HepG2 (cell line): ENCODE measurements around the gene ACAA2. TPM values are rescaled to one million over a fixed set of nuclear protein-coding genes. Genes with fewer than 3 reads are reported as not detected.

Experiments
- ATAC-seq: fragments of 200-7000 bp; cut with Tn5 transposase; 3 replicates; pipeline ENCODE4 v1.9.1; 2020; ENCODE audit warnings: mild to moderate bottlenecking, moderate library complexity
- BruUV-seq: library from RNA; stranded (reverse); fragments of 400-500 nt; replicated peaks from 2 replicates; lab custom pipeline; 2021; lab: Mats Ljungman, UMichigan
- CTCF ChIA-PET: fragments of 300-600 bp; formaldehyde crosslinking; extraction: SDS; loops from one replicate; lab custom pipeline; 2021; ENCODE audit warnings: low total read pairs, inconsistent platforms, low intra/inter-chr PET ratio; lab: Yijun Ruan, JAX
- POLR2A ChIA-PET: fragments of 350-600 bp; sonication (Branson Sonifier 250); formaldehyde crosslinking; loops from one replicate; lab custom pipeline; 2020; ENCODE audit warnings: antibody characterized with exemption, inconsistent platforms; lab: Yijun Ruan, JAX
- DNase-seq: peaks from one replicate; pipeline ENCODE4 v3.0.0-alpha.2; 2015; ENCODE audit warnings: low spot score
- FAIRE-seq: peaks from 3 replicates; lab custom pipeline; 2011; peaks lifted over from hg19 to GRCh38; lab: Jason Lieb, UNC
- H2AFZ ChIP-seq: one replicate; pipeline ENCODE4 v1.6.1; 2011; ENCODE audit warnings: low read length, inconsistent platforms
- H3K27ac ChIP-seq: fragments of 300-600 bp; 3 replicates; pipeline ENCODE4 v1.8.0; 2011; ENCODE audit warnings: mixed run types, mild to moderate bottlenecking, mixed read lengths, low read length, inconsistent platforms; ENCODE audit not compliant: insufficient read depth; ENCODE audit errors: extremely low read length
- H3K27me3 ChIP-seq, 2 experiments: fragments of 200-600 bp in 1 of 2; 2 replicates in 1 of 2; 3 replicates in 1 of 2; pipeline versions ENCODE4 v1.6.0 to v1.8.0; 2011; ENCODE audit warnings: low read length in 2 of 2, mild to moderate bottlenecking in 2 of 2, moderate library complexity in 2 of 2, inconsistent platforms in 1 of 2; ENCODE audit not compliant: insufficient read depth in 2 of 2, control insufficient read depth in 1 of 2
- H3K36me3 ChIP-seq, 2 experiments: fragments of 200-600 bp in 1 of 2; replicated peaks in 1 of 2; 2 replicates in 1 of 2; 3 replicates in 1 of 2; pipeline versions ENCODE4 v1.5.1 to v1.8.0; 2011; ENCODE audit warnings: low read length in 2 of 2, inconsistent platforms in 1 of 2; ENCODE audit not compliant: insufficient read depth in 2 of 2, control insufficient read depth in 1 of 2
- H3K4me1 ChIP-seq: 2 replicates; pipeline ENCODE4 v1.5.1; 2012; ENCODE audit warnings: low read length, inconsistent platforms; ENCODE audit not compliant: insufficient read depth
- H3K4me2 ChIP-seq: 2 replicates; pipeline ENCODE4 v1.6.0; 2011; ENCODE audit warnings: low read depth, low read length, inconsistent platforms
- H3K4me3 ChIP-seq, 3 experiments: fragments of 200-600 bp in 1 of 3; sonication (generic), shearing (Covaris generic) in 1 of 3; replicated peaks in 1 of 3; 2 replicates each; pipeline ENCODE4 v1.5.1; 2011 to 2016; ENCODE audit warnings: low read length in 3 of 3, inconsistent platforms in 2 of 3, low read depth in 2 of 3, mild to moderate bottlenecking in 2 of 3, control low read depth in 1 of 3, mixed read lengths in 1 of 3; ENCODE audit not compliant: insufficient read depth in 1 of 3
- H3K79me2 ChIP-seq: one replicate; pipeline ENCODE4 v1.6.1; 2011; ENCODE audit warnings: low read length, inconsistent platforms; ENCODE audit not compliant: insufficient read depth
- H3K9ac ChIP-seq: 2 replicates; pipeline ENCODE4 v1.6.0; 2011; ENCODE audit warnings: mild to moderate bottlenecking, low read depth, low read length, inconsistent platforms; ENCODE audit not compliant: insufficient read depth
- H3K9me3 ChIP-seq: 2 replicates; pipeline ENCODE4 v1.5.1; 2012; ENCODE audit warnings: mild to moderate bottlenecking, low read length
- H4K20me1 ChIP-seq: 2 replicates; pipeline ENCODE4 v1.6.0; 2011; ENCODE audit warnings: inconsistent platforms, mild to moderate bottlenecking, low read length, moderate library complexity; ENCODE audit not compliant: insufficient read depth
- AKAP8 ChIP-seq: sonication (generic); formaldehyde crosslinking; IDR thresholded peaks from 2 replicates; pipeline ENCODE4 v1.5.1; 2020; ENCODE audit warnings: mild to moderate bottlenecking, missing genetic modification reagents
- ATAD3A ChIP-seq: sonication (generic); formaldehyde crosslinking; IDR thresholded peaks from 2 replicates; pipeline ENCODE4 v1.4.0; 2020; ENCODE audit warnings: missing genetic modification reagents
- CHD4 ChIP-seq: fragments of 200-600 bp; sonication (generic); IDR thresholded peaks from 2 replicates; pipeline ENCODE4 v1.7.0; 2017; ENCODE audit warnings: mild to moderate bottlenecking, low read length, borderline replicate concordance
- FOXM1 ChIP-seq: sonication (generic); formaldehyde crosslinking; IDR thresholded peaks from 2 replicates; pipeline ENCODE4 v1.5.0; 2020; ENCODE audit warnings: missing genetic modification reagents
- GABPA ChIP-seq, 2 experiments: IDR thresholded peaks; 2 replicates each; pipeline ENCODE4 v1.6.1; 2011 to 2016; ENCODE audit warnings: low read depth in 2 of 2, low read length in 1 of 2, missing biosample characterization in 1 of 2, missing genetic modification characterization in 1 of 2
- HDAC2 ChIP-seq: sonication (generic); formaldehyde crosslinking; IDR thresholded peaks from 2 replicates; pipeline ENCODE4 v1.4.0; 2020; ENCODE audit warnings: missing genetic modification reagents
- HDAC6 ChIP-seq: fragments of 200-600 bp; sonication (generic); IDR thresholded peaks from 2 replicates; pipeline ENCODE4 v1.7.0; 2017; ENCODE audit warnings: mild to moderate bottlenecking, antibody characterized with exemption, low read length, low read depth
- MYC ChIP-seq: sonication (generic); formaldehyde crosslinking; IDR thresholded peaks from 2 replicates; pipeline ENCODE4 v1.9.0; 2021; ENCODE audit warnings: missing genetic modification reagents, borderline replicate concordance
- PAX8 ChIP-seq: sonication (generic); formaldehyde crosslinking; IDR thresholded peaks from 2 replicates; pipeline ENCODE4 v1.8.0; 2022; ENCODE audit warnings: mild to moderate bottlenecking, missing genetic modification reagents, borderline replicate concordance
- PHF20 ChIP-seq: sonication (generic); formaldehyde crosslinking; IDR thresholded peaks from 2 replicates; pipeline ENCODE4 v1.5.0; 2020; ENCODE audit warnings: mild to moderate bottlenecking, missing genetic modification reagents
- RAD21 ChIP-seq: fragments of 450-650 bp; formaldehyde crosslinking; IDR thresholded peaks from 2 replicates; pipeline ENCODE4 v1.5.0; 2020; ENCODE audit warnings: mild to moderate bottlenecking
- ZBTB42 ChIP-seq: sonication (generic); formaldehyde crosslinking; IDR thresholded peaks from 2 replicates; pipeline ENCODE4 v1.5.0; 2020; ENCODE audit warnings: mild to moderate bottlenecking, missing genetic modification reagents
- ZFAT ChIP-seq: sonication (generic); formaldehyde crosslinking; conservative IDR thresholded peaks from 2 replicates; pipeline ENCODE4 v1.8.1; 2023; ENCODE audit warnings: missing genetic modification reagents, inconsistent platforms
- ZNF350 ChIP-seq: sonication (generic); formaldehyde crosslinking; IDR thresholded peaks from 2 replicates; pipeline ENCODE4 v1.4.0; 2020; ENCODE audit warnings: mild to moderate bottlenecking, low read depth, missing genetic modification reagents, borderline replicate concordance
- ZNF362 ChIP-seq: sonication (generic); formaldehyde crosslinking; IDR thresholded peaks from 2 replicates; pipeline ENCODE4 v1.4.0; 2020; ENCODE audit warnings: missing genetic modification reagents, mild to moderate bottlenecking, borderline replicate concordance
- ZNF441 ChIP-seq: sonication (generic); formaldehyde crosslinking; IDR thresholded peaks from 2 replicates; pipeline ENCODE4 v1.7.0; 2021; ENCODE audit warnings: missing genetic modification reagents, borderline replicate concordance
- ZNF549 ChIP-seq: sonication (generic); formaldehyde crosslinking; IDR thresholded peaks from 2 replicates; pipeline ENCODE4 v1.5.0; 2020; ENCODE audit warnings: missing genetic modification reagents
- ZNF773 ChIP-seq: sonication (generic); formaldehyde crosslinking; IDR thresholded peaks from 2 replicates; pipeline ENCODE4 v1.4.0; 2020; ENCODE audit warnings: missing genetic modification reagents, borderline replicate concordance
- WGBS: methylation state at CpG from one replicate; pipeline ENCODE4 v1.1.6; 2017; ENCODE audit warnings: low lambda C conversion rate; 5-methylcytosine and 5-hydroxymethylcytosine counted together
- in situ Hi-C: cut with HindIII; loops from 2 replicates; pipeline ENCODE4 v1.10.0; 2017; ENCODE audit warnings: low pct_unique_long_range_greater_than_20kb; ENCODE audit not compliant: extremely low pct_ligation_motif_present
- intact Hi-C: fragments of 100-400 bp; cut with micrococcal nuclease; formaldehyde crosslinking; loops from one replicate; pipeline ENCODE4 v1.10.0; 2022; ENCODE audit not compliant: unreplicated experiment
- polyA plus RNA-seq, 8 experiments: library from polyadenylated mRNA; depleted of rRNA in 3 of 8; stranded (reverse) in 7 of 8; unstranded in 1 of 8; fragments of >200 nt; fragmentation: Illumina TruSeq in 4 of 8; extraction: Trizol in 4 of 8; gene quantifications; 2 replicates each; pipeline versions ENCODE4 v1.2.1 to v1.2.3, GENCODE V29; 2011 to 2016; ENCODE audit warnings: low read depth in 4 of 8, missing spikeins in 1 of 8, mixed read lengths in 1 of 8; ENCODE audit not compliant: insufficient read depth in 1 of 8
- total RNA-seq, 5 experiments: library from RNA; depleted of rRNA; stranded (reverse); fragments of >200 nt; fragmentation: Illumina TruSeq; extraction: Trizol; gene quantifications; 2 replicates each; pipeline ENCODE4 v1.2.3, GENCODE V29; 2016; ENCODE audit warnings: low read depth in 1 of 5
- TF ChIP-seq, protein P1 (sequence below): sonication (generic); formaldehyde crosslinking; conservative IDR thresholded peaks from 2 replicates; pipeline ENCODE4 v1.8.1; 2023; ENCODE audit warnings: missing genetic modification reagents

The ACAA2 gene
- total and polyA plus RNA-seq, 2 of the 13 experiments (the other 11 are each of a cell fraction or from before 2014, with no cell fraction given), result 51.6 to 182 TPM

- TF ChIP-seq GABPA (IDR thresholded peaks at IDR 0.05; ENCODE audit: low read depth, low read length), result no peak
- no peak for TF ChIP-seq GABPA (CRISPR knock-in tag; IDR thresholded peaks at IDR 0.05; ENCODE audit: low read depth)
Measured at GRCh38 chr18:49845629-49846360, 32.5 kb upstream of the ACAA2 start (continued).

DNA sequence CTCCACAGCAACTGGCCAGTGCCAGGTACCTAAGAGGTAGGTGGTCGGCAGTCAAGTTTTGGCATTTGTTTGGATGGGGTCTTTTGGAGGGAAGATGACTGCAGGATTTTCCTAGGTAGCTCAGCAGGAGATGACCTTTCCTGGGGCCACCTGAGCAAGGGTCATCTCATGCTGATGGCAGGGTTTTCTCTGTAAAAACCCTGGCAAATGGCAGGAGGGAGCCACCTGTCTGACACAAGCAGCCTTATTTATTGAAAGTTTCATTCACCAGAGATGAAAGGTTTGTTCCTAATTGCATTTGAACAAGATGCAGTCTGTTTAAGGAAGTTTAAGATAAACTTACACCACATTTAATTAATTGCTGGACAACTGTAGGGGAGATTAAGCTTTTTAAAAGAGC is 31.6 kb upstream of the ACAA2 start:
- in situ Hi-C loops, result no loop called here

More for the DNA sequence above, 31.6 kb upstream of the ACAA2 start:
- FAIRE-seq (no peak), ATAC-seq (no peak), DNase-seq (no peak)
- ChIA-PET POLR2A (no interaction called here), CTCF (no interaction called here)
- TF ChIP-seq FOXM1 (CRISPR knock-in tag), result no peak
- TF ChIP-seq, protein P1, sequence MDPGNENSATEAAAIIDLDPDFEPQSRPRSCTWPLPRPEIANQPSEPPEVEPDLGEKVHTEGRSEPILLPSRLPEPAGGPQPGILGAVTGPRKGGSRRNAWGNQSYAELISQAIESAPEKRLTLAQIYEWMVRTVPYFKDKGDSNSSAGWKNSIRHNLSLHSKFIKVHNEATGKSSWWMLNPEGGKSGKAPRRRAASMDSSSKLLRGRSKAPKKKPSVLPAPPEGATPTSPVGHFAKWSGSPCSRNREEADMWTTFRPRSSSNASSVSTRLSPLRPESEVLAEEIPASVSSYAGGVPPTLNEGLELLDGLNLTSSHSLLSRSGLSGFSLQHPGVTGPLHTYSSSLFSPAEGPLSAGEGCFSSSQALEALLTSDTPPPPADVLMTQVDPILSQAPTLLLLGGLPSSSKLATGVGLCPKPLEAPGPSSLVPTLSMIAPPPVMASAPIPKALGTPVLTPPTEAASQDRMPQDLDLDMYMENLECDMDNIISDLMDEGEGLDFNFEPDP (CRISPR knock-in tag), result no peak
- no peak for TF ChIP-seq HDAC2 (CRISPR knock-in tag)
- TF ChIP-seq PHF20 (CRISPR knock-in tag), result no peak
- no peak for TF ChIP-seq MYC (CRISPR knock-in tag)
- no peak for TF ChIP-seq AKAP8
- TF ChIP-seq ZNF362, result no peak
- no peak for TF ChIP-seq ATAD3A (CRISPR knock-in tag)
- TF ChIP-seq RAD21, result no peak
- no peak for TF ChIP-seq ZNF773 (CRISPR knock-in tag)
- no peak for TF ChIP-seq ZNF350 (CRISPR knock-in tag)
- TF ChIP-seq PAX8 (CRISPR knock-in tag), result no peak
- TF ChIP-seq ZFAT, result no peak
- TF ChIP-seq HDAC6, result no peak
- no peak for TF ChIP-seq ZNF549 (CRISPR knock-in tag)
- no peak for TF ChIP-seq CHD4
- TF ChIP-seq ZBTB42 (CRISPR knock-in tag), result no peak
- TF ChIP-seq ZNF441, result no peak
- Histone ChIP-seq H3K27ac (no peak overlapping the region), H3K9me3 (no peaks in the 10 kb centered on the region), H3K36me3 (peaks cover 14 to 34% of the 10 kb centered on the region in 2 experiments), H3K9ac (no peak overlapping the region), H3K79me2 (no peaks in the 10 kb centered on the region), H2AFZ (no peak overlapping the region), H3K4me1 (0 out of 2 replicates have a peak, but pooled peaks cover 12% of the 10 kb centered on the region), H3K4me2 (no peak overlapping the region), H4K20me1 (no peaks in the 10 kb centered on the region), H3K27me3 (no peaks in the 10 kb centered on the region), H3K4me3 (no peak overlapping the region)
- intact Hi-C loops, result no loop called here
- no TSS peak for BruUV-seq
- 100% methylated on average over 1 of the region's 1 CpG for WGBS
